DOHH2 (cell line): Measurements from ENCODE around the gene SDHA.

Experiments used
- EZH2phosphoT487 ChIP-seq: fragments of 200-600 bp; sonication (generic); IDR thresholded peaks from 2 replicates; pipeline ENCODE4 v1.6.1; 2017; ENCODE audit warnings: borderline replicate concordance, mild to moderate bottlenecking, antibody characterized with exemption, low read length, moderate library complexity, mixed read lengths
- TF ChIP-seq, protein P1 (sequence below): fragments of 200-600 bp; sonication (generic); IDR thresholded peaks from one replicate; pipeline ENCODE4 v1.5.1; 2014; ENCODE audit warnings: antibody characterized with exemption, mild to moderate bottlenecking, low read depth, low read length; ENCODE audit not compliant: poor library complexity, severe bottlenecking

DNA sequence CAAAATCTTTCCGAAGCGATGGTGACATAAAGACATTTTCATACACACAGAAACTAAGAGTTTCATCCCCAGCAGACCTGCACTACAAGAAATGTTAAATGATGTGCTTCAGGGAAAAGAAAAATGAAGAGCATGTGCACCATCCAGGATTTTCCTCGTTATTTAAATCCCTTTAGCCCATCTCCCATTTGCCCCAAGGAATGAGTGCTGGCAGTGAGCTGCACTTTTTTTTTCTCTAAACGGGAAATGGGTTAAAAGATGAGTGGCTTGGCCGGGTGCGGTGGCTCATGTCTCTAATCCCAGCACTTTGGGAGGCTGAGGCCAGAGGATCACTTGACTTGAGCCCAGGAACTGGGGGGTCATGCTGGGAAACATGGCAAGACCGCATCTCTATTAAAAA is 33.6 kb upstream of the SDHA start:
- TF ChIP-seq, protein P1, sequence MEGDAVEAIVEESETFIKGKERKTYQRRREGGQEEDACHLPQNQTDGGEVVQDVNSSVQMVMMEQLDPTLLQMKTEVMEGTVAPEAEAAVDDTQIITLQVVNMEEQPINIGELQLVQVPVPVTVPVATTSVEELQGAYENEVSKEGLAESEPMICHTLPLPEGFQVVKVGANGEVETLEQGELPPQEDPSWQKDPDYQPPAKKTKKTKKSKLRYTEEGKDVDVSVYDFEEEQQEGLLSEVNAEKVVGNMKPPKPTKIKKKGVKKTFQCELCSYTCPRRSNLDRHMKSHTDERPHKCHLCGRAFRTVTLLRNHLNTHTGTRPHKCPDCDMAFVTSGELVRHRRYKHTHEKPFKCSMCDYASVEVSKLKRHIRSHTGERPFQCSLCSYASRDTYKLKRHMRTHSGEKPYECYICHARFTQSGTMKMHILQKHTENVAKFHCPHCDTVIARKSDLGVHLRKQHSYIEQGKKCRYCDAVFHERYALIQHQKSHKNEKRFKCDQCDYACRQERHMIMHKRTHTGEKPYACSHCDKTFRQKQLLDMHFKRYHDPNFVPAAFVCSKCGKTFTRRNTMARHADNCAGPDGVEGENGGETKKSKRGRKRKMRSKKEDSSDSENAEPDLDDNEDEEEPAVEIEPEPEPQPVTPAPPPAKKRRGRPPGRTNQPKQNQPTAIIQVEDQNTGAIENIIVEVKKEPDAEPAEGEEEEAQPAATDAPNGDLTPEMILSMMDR = no peak
- no peak for TF ChIP-seq EZH2phosphoT487
